Fibroblast of pulmonary artery (primary cell): ENCODE results near the gene RPS10.

ENCODE experiments used
- DNase-seq: peaks from one replicate; pipeline ENCODE4 v3.0.0-alpha.2; 2010; ENCODE audit warnings: low read depth
- H3K4me3 ChIP-seq: replicated peaks from 2 replicates; pipeline ENCODE4 v1.5.1; 2011; ENCODE audit warnings: low read depth, mild to moderate bottlenecking, control low read depth, low read length, moderate library complexity
- TF ChIP-seq, protein P1 (sequence below): IDR thresholded peaks from 2 replicates; pipeline ENCODE4 v1.5.1; 2011; ENCODE audit warnings: mild to moderate bottlenecking, control low read depth, low read length, inconsistent platforms; ENCODE audit errors: missing control alignments

RPS10 gene

GRCh38 chr6:34468378-34468892 lies 42.6 kb upstream of the RPS10 start:
- no peak for DNase-seq
- TF ChIP-seq, protein P1, sequence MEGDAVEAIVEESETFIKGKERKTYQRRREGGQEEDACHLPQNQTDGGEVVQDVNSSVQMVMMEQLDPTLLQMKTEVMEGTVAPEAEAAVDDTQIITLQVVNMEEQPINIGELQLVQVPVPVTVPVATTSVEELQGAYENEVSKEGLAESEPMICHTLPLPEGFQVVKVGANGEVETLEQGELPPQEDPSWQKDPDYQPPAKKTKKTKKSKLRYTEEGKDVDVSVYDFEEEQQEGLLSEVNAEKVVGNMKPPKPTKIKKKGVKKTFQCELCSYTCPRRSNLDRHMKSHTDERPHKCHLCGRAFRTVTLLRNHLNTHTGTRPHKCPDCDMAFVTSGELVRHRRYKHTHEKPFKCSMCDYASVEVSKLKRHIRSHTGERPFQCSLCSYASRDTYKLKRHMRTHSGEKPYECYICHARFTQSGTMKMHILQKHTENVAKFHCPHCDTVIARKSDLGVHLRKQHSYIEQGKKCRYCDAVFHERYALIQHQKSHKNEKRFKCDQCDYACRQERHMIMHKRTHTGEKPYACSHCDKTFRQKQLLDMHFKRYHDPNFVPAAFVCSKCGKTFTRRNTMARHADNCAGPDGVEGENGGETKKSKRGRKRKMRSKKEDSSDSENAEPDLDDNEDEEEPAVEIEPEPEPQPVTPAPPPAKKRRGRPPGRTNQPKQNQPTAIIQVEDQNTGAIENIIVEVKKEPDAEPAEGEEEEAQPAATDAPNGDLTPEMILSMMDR: no peak
- H3K4me3 ChIP-seq: no peak overlapping the region

- DNase-seq: no peak
- TF ChIP-seq, protein P1: no peak
- no peak overlapping the region for H3K4me3 ChIP-seq
These were observed 40.6 kb upstream of the RPS10 start for GRCh38 chr6:34466242-34467185.

- TF ChIP-seq, protein P1: no peak
- no peak for DNase-seq
- no peak within 1 kb of the TSS for H3K4me3 ChIP-seq
These were observed 39.8 kb upstream of the RPS10 start, which contains the start of gene PACSIN1 for GRCh38 chr6:34465531-34466241. Gene PACSIN1, plus strand, starts transcription at chr6:34466076. Its CDS starts 60,230 bp downstream, at chr6:34526306.

GRCh38 chr6:34463849-34464248 lies 38.0 kb upstream of the RPS10 start:
- TF ChIP-seq, protein P1: no peak
- DNase-seq: no peak
- no peak overlapping the region for H3K4me3 ChIP-seq

DNA sequence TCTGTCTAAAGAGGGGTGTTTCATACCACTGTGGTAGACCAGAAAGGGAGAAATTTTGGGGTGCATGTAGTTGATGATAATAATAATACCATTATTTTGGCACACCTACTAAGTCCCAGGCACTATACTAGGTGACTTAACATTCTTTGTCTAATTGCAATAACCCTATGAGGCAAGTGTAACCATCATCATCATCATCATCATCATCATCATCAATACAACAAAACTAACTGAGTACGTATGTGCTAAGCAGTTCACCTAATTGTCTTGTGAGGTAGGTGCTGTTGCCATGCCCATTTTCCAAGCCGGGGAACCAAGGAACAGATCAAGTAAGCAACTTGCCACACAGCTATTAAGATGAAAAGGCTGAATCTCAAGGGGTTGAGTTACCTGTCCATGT lies 37.4 kb upstream of the RPS10 start:
- no peak overlapping the region for H3K4me3 ChIP-seq
- TF ChIP-seq, protein P1: no peak
- no peak for DNase-seq

- no peak overlapping the region for H3K4me3 ChIP-seq
- DNase-seq: peak; percentile 9
- TF ChIP-seq, protein P1: no peak
These were observed 36.7 kb upstream of the RPS10 start for GRCh38 chr6:34462551-34462971.
